Stimulated activated CD4-positive, alpha-beta T cell treated with anti-CD3 and anti-CD28 coated beads, Interleukin-4, amount 100 ng/mL, for 4 hours (primary cell): ENCODE measurements around the gene ABTB1.

Experiments used
- DNase-seq, 2 experiments: peaks; one replicate each; pipeline ENCODE4 v3.0.0-alpha.2; 2020

Gene ABTB1

DNA sequence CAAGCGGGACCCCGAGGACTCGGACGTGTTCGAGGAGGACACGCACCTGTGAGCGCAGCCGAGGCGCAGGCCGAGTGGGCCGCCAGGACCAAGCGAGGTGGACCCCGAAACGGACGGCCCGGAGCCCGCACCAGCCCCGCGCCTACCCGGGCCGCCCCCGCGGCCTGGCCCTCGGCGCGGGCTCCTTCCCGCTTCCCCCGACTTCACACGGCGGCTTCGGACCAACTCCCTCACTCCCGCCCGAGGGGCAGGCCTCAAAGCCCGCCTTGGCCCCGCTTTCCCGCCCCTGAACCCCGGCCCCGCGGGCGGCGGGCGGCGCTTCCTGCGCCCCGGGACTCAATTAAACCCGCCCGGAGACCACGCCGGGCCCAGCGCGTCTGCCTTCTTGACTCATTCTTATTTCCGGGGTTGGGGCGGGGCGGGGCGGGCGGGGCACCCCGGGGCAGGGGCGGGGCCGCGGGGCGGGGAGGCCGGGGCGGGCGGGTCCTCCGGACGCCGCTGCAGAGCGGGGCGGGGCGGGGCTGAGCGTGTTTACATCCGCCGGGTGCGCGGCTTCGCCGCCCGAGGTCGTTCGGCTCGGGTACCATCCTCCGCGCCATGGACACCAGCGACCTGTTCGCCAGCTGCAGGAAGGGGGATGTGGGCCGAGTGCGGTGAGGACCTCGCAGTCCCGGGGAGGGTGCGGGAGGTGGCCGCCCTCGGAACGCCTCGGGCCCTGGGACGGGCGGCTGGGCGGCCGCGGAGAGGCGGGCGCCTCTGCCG is at the start of gene ABTB1:
ABTB1 (plus strand) TSS at position 524 of the 762 bp plus-strand sequence; CDS start at position 598, 74 bp downstream.
- peak; percentile 82 to 89 for DNase-seq

DNA sequence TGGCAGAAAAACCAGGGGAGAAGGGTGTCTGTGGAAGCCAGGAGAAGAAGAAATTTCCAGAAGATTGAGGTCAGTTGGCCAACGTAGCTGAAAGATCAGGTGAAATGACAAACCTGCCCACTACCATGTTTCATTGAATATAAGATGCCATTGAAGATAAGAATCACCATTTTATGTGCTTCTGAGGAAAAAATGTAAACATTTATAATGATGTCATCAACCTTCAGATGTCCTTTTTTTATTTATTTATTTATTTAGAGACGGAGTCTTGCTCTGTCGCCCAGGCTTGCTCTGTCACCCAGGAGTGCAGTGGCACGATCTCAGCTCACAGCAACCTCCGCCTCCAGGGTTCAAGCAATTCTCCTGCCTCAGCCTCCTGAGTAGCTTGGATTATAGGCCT is 48.7 kb upstream of the ABTB1 start:
- DNase-seq: no peak

GRCh38 chr3:127625821-127626220 is 46.9 kb upstream of the ABTB1 start:
- no peak for DNase-seq

DNA sequence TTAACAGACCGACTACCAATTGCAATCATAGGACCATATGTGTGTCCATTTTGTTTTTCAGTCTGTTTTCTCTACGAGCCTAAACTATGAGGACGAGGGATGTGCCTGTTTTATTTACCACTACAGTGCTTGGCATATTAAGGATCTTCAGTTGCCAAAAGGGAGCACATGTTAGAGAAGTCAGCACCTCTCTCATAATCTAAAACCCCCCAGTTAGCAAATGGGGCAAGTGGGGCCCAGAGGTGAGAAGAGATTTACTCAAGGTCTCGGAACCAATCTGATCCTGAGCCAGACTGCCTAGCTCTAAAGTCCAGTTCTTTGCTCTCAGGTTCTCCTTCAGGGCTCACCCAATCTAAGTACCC is 44.3 kb upstream of the ABTB1 start:
- no peak for DNase-seq

GRCh38 chr3:127628788-127629466 is 43.8 kb upstream of the ABTB1 start, which contains the start of gene PODXL2:
TSS of gene PODXL2 (plus strand) at chr3:127629185. CDS start at chr3:127629220, 35 bp downstream.
- DNase-seq: peak; percentile 38 to 45

- peak; percentile 39 to 82 for DNase-seq
These were observed 43.0 kb upstream of the ABTB1 start for GRCh38 chr3:127629467-127630403.

- no peak for DNase-seq
These were observed 41.7 kb upstream of the ABTB1 start for GRCh38 chr3:127630811-127631714.

- DNase-seq: no peak
These were observed 40.5 kb upstream of the ABTB1 start for GRCh38 chr3:127632035-127632820.

- DNase-seq: no peak
These were observed 38.1 kb upstream of the ABTB1 start for GRCh38 chr3:127634653-127635052.

DNA sequence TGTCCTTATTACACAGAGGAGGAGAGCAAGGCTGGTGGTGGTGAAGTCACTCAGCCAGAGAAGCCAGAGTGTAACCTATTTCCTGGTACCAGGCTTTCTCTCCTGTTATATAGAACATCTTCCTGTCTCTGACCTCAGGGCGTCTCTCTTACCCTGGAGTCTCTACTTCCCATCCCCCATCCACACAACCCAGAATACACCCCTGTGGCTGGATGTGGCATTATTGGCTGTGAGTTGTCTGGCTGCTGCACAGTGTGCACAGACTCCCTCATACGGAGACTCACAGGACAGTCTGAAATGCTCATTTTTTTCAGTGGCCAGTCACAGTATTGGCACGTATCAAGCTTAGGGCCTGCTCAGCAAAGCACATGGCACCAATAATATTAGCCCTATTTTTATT is 35.2 kb upstream of the ABTB1 start:
- DNase-seq: no peak

GRCh38 chr3:127637971-127638370 is 34.8 kb upstream of the ABTB1 start:
- DNase-seq: no peak

GRCh38 chr3:127639173-127640041 is 33.3 kb upstream of the ABTB1 start:
- DNase-seq: no peak

DNA sequence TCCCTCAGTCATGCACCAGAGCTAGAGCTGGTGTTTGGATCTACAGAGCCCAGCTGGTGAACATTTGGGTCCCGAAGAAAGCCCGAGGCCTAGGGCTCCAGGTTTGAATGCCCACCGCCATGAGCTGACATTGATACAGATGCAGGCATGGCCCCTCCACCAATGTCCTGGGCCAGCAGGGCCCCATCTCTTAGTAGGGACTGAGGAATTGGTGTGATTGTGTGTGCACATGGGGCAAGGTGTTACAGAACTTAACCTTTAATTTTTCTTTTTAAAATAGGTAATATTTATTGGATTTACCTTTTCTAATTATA is 32.8 kb upstream of the ABTB1 start:
- no peak for DNase-seq

GRCh38 chr3:127644641-127645370 is 27.9 kb upstream of the ABTB1 start:
- DNase-seq: no peak

- no peak for DNase-seq
These were observed 27.3 kb upstream of the ABTB1 start for GRCh38 chr3:127645371-127646015.

DNA sequence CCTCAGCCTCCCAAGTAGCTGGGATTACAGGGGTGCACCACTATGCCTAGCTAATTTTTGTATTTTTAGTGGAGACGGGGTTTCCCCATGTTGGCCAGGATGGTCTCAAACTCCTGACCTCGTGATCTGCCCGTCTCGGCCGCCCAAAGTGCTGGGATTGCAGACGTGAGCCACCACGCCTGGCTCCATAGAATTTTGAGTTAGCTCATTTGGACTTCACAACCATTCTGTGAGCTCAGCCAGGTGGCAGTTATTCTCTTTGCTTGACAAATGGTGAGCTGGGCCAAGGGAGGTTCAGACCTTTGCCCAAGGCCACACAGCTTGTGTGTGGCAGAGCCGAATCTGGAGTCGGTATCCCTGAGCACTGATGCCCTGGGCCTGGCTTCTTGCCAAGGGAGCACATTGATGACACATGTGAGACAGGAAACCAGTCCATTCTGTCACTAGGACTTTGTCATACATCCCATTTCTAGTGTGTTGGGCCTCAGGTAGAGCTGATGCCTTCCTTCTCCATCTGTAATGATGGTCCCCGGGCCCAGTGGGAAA is 26.2 kb upstream of the ABTB1 start:
- DNase-seq: no peak

- DNase-seq: no peak
These were observed 25.4 kb upstream of the ABTB1 start for GRCh38 chr3:127647166-127647844.

DNA sequence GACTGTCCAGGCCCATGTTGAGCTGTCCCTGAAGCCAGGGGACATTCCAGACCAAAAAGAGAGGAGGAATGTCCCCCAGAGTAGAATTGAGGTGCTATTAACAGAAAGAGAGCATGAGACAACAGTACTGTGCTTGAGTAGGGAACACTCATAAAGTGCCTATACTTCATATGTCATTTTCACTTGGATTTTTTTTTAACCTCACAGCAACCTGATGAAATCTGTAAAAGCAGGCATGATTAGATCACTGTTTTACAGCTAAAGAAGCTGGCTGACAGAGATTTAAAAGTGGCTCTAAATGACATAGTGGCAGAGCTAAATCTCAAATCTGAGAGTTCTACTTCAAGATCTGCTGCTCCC is 24.9 kb upstream of the ABTB1 start:
- DNase-seq: no peak
